Measurements from ENCODE around the gene MLXIP. TPM values are rescaled to one million over a fixed set of nuclear protein-coding genes. Genes with fewer than 3 reads are reported as not detected.
"Not testable (repeated sequence)": the region's sequence is repeated elsewhere in the genome, so short reads cannot be mapped to it uniquely, and the experiment has no call there.

MLXIP gene, protein sequence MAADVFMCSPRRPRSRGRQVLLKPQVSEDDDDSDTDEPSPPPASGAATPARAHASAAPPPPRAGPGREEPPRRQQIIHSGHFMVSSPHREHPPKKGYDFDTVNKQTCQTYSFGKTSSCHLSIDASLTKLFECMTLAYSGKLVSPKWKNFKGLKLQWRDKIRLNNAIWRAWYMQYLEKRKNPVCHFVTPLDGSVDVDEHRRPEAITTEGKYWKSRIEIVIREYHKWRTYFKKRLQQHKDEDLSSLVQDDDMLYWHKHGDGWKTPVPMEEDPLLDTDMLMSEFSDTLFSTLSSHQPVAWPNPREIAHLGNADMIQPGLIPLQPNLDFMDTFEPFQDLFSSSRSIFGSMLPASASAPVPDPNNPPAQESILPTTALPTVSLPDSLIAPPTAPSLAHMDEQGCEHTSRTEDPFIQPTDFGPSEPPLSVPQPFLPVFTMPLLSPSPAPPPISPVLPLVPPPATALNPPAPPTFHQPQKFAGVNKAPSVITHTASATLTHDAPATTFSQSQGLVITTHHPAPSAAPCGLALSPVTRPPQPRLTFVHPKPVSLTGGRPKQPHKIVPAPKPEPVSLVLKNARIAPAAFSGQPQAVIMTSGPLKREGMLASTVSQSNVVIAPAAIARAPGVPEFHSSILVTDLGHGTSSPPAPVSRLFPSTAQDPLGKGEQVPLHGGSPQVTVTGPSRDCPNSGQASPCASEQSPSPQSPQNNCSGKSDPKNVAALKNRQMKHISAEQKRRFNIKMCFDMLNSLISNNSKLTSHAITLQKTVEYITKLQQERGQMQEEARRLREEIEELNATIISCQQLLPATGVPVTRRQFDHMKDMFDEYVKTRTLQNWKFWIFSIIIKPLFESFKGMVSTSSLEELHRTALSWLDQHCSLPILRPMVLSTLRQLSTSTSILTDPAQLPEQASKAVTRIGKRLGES
- 13.2 TPM for total RNA-seq (ENCODE audit: insufficient read depth, low replicate concordance)

GRCh38 chr12:122078141-122079032, at the start of gene MLXIP:
TSS of gene MLXIP (plus strand) at chr12:122078756. CDS start at chr12:122078854, 98 bp downstream.
- DNase-seq (ENCODE audit: low spot score) = peak; percentile 94

- no peak for DNase-seq (ENCODE audit: low spot score)
Observed at GRCh38 chr12:122028905-122029560, 49.5 kb upstream of the MLXIP start.

- DNase-seq (ENCODE audit: low spot score) = no peak
Observed at GRCh38 chr12:122029620-122030423, 48.7 kb upstream of the MLXIP start.

- DNase-seq (ENCODE audit: low spot score) = no peak
Observed at GRCh38 chr12:122030424-122031035, 48.0 kb upstream of the MLXIP start.

DNA sequence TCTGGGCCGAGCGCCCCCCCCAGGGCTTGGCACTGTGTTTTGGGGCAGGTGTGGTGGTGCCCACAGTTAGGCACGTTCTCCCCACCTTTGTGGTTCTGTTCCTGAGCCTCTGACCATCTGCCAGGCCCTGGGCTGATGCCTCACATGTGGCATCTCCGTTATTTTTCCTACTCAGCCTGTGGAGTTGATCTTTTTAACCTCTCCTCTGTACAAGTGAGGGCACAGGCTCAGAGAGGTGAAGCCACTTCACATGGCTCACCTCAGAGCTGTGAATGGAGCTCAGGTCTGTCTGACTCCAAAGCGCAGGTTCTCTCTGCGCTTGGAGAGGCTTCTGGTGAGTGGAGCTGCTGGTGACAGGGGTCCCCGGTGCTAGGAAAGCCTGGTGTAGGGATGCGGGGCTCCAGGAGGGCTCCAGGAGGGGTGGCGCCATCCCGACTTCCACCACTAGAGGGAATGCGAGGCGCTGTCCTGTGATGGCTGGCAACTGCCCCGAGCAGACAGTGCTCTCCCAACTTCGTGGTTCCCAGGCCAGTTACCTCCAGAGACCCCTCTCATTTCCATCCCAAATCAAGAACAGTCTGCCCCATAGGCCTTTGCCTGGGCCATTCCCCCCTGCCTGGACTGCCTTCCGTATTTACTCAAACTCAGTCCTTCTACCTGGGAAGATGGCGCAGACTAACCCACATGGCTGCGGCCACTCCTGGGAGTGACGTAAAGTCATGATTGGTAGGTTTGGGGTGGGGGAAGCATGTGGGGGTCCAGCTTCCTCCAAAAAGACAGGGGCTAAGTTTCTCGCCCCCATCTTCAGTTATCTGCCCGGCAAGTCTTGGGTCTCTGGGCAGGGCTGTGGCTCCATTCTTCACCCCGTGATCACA, 47.0 kb upstream of the MLXIP start:
- no peak for DNase-seq (ENCODE audit: low spot score)

- no peak for DNase-seq (ENCODE audit: low spot score)
Observed at GRCh38 chr12:122032580-122032979, 46.0 kb upstream of the MLXIP start.

GRCh38 chr12:122035292-122035691, 43.3 kb upstream of the MLXIP start:
- DNase-seq (ENCODE audit: low spot score) = no peak

DNA sequence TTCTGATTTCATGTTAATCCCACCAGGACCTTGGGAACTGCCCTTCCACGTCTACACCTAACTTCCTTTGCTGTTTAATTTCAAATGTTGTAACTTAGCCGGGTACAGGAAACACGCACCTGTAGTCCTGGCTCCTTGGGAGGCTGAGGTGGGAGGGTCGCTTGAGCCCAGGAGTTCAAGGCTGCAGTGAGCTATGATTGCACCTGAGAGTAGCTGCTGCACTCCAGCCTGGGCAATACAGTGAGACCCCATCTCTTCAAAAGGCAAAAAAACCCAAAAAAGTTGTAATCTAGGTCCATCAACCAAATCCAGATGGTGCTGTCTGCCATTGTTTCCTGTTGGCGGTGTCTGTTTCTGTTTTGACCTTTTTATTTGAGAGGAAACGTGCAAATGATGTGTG, 42.4 kb upstream of the MLXIP start:
- no peak for DNase-seq (ENCODE audit: low spot score)

- no peak for DNase-seq (ENCODE audit: low spot score)
Observed at GRCh38 chr12:122040579-122041386, 37.8 kb upstream of the MLXIP start.

DNA sequence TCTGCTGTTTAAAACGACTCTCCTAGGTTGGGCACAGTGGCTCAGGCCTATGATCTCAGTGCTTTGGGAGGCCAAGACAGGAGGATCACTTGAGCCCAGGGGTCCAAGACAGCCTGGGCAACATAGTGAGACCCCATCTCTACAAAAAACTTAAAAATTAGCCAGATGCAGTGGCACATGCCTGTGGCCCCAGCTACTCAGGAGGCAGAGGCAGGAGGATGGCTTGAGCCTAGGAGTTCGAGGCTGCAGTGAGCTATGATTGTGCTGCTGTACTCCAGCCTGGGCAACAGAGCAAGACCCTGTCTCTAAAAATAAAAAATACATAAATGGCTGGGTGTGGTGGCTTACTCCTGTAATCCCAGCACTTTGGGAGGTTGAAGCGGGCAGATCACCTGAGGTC, 37.1 kb upstream of the MLXIP start:
- DNase-seq (ENCODE audit: low spot score) = not testable (repeated sequence)

GRCh38 chr12:122042910-122043309, 35.6 kb upstream of the MLXIP start:
- DNase-seq (ENCODE audit: low spot score) = no peak

GRCh38 chr12:122043476-122043875, 35.1 kb upstream of the MLXIP start:
- no peak for DNase-seq (ENCODE audit: low spot score)

DNA sequence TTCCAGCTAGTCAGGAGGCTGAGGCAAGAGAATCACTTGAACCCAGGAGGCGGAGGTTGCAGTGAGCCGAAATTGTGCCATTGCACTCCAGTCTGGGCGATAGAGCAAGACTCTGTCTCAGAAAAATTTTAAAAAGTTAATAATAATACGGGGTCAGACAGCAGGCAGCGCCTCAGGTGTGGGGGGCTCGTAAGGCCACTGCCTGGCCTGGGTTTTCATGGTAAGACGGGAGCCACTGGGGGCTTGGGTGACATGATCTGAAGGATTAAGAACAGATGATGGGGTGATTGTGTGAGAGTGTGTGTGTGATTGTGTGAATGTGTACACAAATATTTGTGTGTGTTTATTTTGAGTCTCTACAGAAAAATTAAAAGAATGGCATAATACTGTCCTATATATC, 33.3 kb upstream of the MLXIP start:
- no peak for DNase-seq (ENCODE audit: low spot score)

DNA sequence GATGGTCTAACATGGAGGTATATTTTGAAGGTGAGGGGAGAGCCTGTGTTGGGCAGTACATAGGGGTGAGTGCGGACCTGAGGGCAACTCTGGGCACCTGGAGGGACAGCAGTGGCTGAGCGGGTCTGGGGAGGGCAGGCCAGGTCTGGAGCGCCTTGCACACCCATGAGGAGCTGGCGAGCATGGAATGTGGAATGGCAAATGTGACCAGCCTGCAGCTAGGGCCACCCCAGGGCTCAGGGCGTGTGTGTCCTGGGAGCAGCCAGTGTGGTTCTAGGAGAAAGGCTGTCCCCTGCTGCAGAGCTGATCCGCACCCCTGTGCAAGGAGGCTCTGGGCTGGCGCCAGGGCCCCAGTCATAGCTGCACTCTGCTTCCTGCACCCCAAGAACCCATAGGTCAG, 32.4 kb upstream of the MLXIP start:
- no peak for DNase-seq (ENCODE audit: low spot score)

DNA sequence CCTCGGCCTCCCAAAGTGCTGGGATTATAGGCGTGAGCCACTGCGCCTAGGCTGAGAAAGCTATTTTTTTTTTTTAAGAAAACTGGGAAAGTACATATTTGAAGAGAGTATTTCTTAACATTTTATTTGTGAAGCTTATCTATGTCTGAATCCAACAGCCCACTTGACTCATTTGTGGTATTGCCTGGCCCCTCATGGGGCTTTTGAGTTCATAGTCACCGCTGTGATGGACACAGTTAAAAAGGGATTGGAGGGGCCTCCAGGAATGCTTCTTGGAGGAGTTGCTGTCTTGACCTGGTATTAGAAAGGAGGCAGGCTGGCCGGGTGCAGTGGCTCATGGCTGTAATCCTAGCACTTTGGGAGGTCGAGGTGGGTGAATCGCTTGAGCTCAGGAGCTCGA, 30.4 kb upstream of the MLXIP start:
- DNase-seq (ENCODE audit: low spot score) = peak; percentile 52

DNA sequence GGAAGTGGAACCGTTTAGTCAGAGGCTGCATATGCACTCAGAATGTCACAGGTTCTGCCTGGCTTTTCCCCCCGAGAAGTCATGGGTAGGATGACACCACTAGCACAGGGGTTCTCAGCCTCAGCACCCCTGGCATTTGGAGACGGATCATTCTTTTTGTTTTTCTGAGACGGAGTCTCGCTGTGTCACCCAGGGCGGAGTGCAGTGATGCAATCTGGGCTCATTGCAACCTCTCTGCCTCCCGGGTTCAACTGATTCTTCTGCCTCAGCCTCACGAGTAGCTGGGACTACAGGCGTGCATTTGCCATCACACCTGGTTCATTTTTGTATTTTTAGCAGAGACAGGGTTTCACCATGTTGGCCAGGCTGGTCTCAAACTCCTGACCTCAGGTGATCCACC, 28.7 kb upstream of the MLXIP start:
- no peak for DNase-seq (ENCODE audit: low spot score)

DNA sequence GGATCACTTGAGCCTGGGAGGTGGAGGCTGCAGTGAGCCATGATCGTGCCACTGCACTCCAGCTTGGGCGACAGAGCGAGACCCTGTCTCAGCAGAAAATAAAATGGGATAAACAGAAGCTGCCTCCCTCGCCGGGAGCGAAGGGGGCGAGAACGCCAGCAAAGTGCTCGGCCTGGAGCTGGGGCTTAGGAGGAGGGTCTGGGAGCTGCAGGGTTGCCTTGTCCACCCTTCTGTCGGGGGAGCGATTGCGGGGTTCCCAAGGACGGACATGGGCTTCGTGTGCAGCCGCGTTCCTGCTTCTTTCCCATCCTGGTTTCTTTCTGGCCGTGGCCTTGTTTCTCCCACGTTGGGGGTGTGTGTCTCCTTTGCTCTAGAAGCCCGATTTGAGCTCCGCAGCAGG, 27.9 kb upstream of the MLXIP start:
- DNase-seq (ENCODE audit: low spot score) = no peak
